MM.1S (cell line): Measurements from ENCODE around the gene ADCY5.
"Not testable (repeated sequence)": the region's sequence is repeated elsewhere in the genome, so short reads cannot be mapped to it uniquely, and the experiment has no call there.

ENCODE experiments used
- CTCF ChIP-seq: fragments of 300-600 bp; sonication (generic); IDR thresholded peaks from 2 replicates; pipeline ENCODE4 v1.5.1; 2016; ENCODE audit warnings: antibody characterized with exemption, low read length, mixed read lengths
- EZH2phosphoT487 ChIP-seq: fragments of 300-600 bp; sonication (generic); IDR thresholded peaks from 2 replicates; pipeline ENCODE4 v1.6.1; 2018; ENCODE audit warnings: antibody characterized with exemption, low read length

- not testable (repeated sequence) for TF ChIP-seq CTCF, EZH2phosphoT487
These were observed 38.2 kb upstream of the ADCY5 start for GRCh38 chr3:123487063-123487462.
